Measurements from ENCODE around the gene CFAP53. TPM values are rescaled to one million over a fixed set of nuclear protein-coding genes. Genes with fewer than 3 reads are reported as not detected.
A peak's percentile ranks its signal among the peaks of the same experiment; 100 is the strongest.

Gene CFAP53
- total RNA-seq, 4 donors from 2014 or later: 0.40 TPM; not detected in 3

DNA sequence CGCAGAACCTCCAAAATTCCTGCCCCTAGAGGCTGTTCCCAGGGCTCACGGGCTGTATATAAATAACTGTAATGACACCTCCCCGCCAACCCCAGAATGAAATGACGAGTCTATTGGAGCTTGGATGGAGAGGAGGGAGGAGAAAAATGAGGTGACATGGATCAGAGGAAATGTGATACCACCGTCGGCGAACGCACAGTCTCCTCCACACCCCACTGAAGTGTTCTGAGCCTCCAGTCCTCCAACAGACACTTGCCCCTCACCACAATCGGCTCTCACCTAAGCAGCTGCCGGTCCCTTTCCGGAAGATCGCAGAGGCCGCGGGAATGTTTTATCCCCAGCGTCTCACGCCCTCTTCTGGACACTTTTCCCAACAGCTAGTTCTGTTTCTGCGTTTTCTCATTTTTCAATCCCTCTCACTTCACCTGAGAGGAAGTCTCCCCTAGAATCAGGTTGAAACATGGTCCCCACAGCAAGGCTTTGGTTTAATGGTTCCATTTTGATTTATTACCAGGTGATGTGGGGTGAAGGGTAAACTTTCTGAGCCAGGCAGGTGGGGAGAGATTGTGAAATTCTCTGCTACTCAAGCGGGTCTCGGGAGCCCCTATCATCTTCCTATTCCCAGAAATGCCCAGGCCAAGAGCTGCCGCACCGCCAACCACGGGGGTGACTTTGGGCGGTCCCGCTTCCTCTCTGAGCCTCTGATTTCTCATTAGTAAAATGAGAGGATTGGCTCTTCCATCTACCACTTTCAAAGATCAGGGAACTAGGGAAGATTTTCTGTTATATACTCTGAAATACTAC is 62.3 kb downstream of the CFAP53 start:
- Histone ChIP-seq H3K27me3 (peaks cover 0 to 13% (median 1%) of the 10 kb centered on the region in 4 donors), H3K4me3 (no peak overlapping the region), H3K9me3 (peaks cover 0 to 6% (median 0%) of the 10 kb centered on the region in 4 donors), H3K4me1 (peaks cover 0 to 32% (median 22%) of the 10 kb centered on the region in 4 donors), H3K27ac (replicated peaks in 1 of 4) (no peak overlapping the region), H3K36me3 (no peaks in the 10 kb centered on the region)
- intact Hi-C loops (cut with DNase I): loop anchor here (1.0 to 10.0 kb wide), 3 partner anchors 151 to 260 kb away; no protein-coding TSS in a partner anchor
- no peak for TF ChIP-seq EP300 (IDR thresholded peaks at IDR 0.05)
- TF ChIP-seq CTCF (IDR thresholded peaks at IDR 0.05): peak; percentile 57 to 70 (median 59)
- 26% methylated on average over 24 of the region's 24 CpGs for WGBS
- no peak for DNase-seq (ENCODE audit: extremely low spot score)

- Histone ChIP-seq H3K27ac (replicated peaks in 1 of 4) (no peak overlapping the region), H3K4me1 (peaks cover 0 to 32% (median 22%) of the 10 kb centered on the region in 4 donors), H3K27me3 (peaks cover 0 to 29% (median 8%) of the 10 kb centered on the region in 4 donors), H3K4me3 (no peak overlapping the region), H3K36me3 (no peaks in the 10 kb centered on the region), H3K9me3 (peaks cover 0 to 6% (median 0%) of the 10 kb centered on the region in 4 donors)
- TF ChIP-seq POLR2A (IDR thresholded peaks at IDR 0.05; ENCODE audit: low read depth) (no peak), POLR2AphosphoS5 (IDR thresholded peaks at IDR 0.05) (no peak), EP300 (IDR thresholded peaks at IDR 0.05) (no peak), CTCF (IDR thresholded peaks at IDR 0.05) (no peak)
- WGBS: 31% methylated on average over 1 of the region's 1 CpG
- DNase-seq (ENCODE audit: extremely low spot score): no peak
- intact Hi-C loops (cut with DNase I): loop anchor here (10.0 kb wide), 1 partner anchor 153 kb away; no protein-coding TSS in a partner anchor
Observed at GRCh38 chr18:50201476-50202018, 64.7 kb downstream of the CFAP53 start.

GRCh38 chr18:50199921-50200320 is 66.4 kb downstream of the CFAP53 start:
- Histone ChIP-seq H3K27ac (replicated peaks in 1 of 4) (no peak overlapping the region), H3K4me1 (peaks cover 4 to 39% (median 30%) of the 10 kb centered on the region in 4 donors), H3K36me3 (no peaks in the 10 kb centered on the region), H3K4me3 (no peak overlapping the region), H3K9me3 (peaks cover 0 to 6% (median 0%) of the 10 kb centered on the region in 4 donors), H3K27me3 (peaks cover under 1 to 46% (median 19%) of the 10 kb centered on the region in 4 donors)
- no peak for DNase-seq (ENCODE audit: extremely low spot score)
- TF ChIP-seq POLR2A (IDR thresholded peaks at IDR 0.05; ENCODE audit: low read depth) (no peak), POLR2AphosphoS5 (IDR thresholded peaks at IDR 0.05) (no peak), EP300 (IDR thresholded peaks at IDR 0.05) (no peak), CTCF (IDR thresholded peaks at IDR 0.05) (no peak)
- intact Hi-C loops (cut with DNase I): loop anchor here (10.0 kb wide), 1 partner anchor 155 kb away; no protein-coding TSS in a partner anchor
- 64% methylated on average over 1 of the region's 1 CpG for WGBS

GRCh38 chr18:50199346-50199855 is 66.9 kb downstream of the CFAP53 start:
- 70% methylated on average over 5 of the region's 5 CpGs for WGBS
- DNase-seq (ENCODE audit: extremely low spot score): no peak
- intact Hi-C loops (cut with DNase I): no loop called here
- no peak for TF ChIP-seq EP300 (IDR thresholded peaks at IDR 0.05)
- Histone ChIP-seq H3K9me3 (peaks cover 0 to 6% (median 0%) of the 10 kb centered on the region in 4 donors), H3K36me3 (no peaks in the 10 kb centered on the region), H3K27me3 (peaks cover 5 to 51% (median 24%) of the 10 kb centered on the region in 4 donors), H3K27ac (replicated peaks in 1 of 4) (no peak overlapping the region), H3K4me3 (no peak overlapping the region), H3K4me1 (peaks cover 6 to 45% (median 34%) of the 10 kb centered on the region in 4 donors)

GRCh38 chr18:50196261-50196660 is 70.0 kb downstream of the CFAP53 start:
- no peak for TF ChIP-seq POLR2A (IDR thresholded peaks at IDR 0.05; ENCODE audit: low read depth)
- no peak for TF ChIP-seq CTCF (IDR thresholded peaks at IDR 0.05)
- TF ChIP-seq EP300 (IDR thresholded peaks at IDR 0.05): no peak
- TF ChIP-seq POLR2AphosphoS5 (IDR thresholded peaks at IDR 0.05): no peak
- Histone ChIP-seq H3K27ac (replicated peaks in 1 of 4) (no peak overlapping the region), H3K4me1 (peaks cover 15 to 31% (median 27%) of the 10 kb centered on the region in 4 donors), H3K9me3 (peaks cover 0 to 6% (median 0%) of the 10 kb centered on the region in 4 donors), H3K4me3 (no peak overlapping the region), H3K36me3 (no peaks in the 10 kb centered on the region), H3K27me3 (peaks cover 7 to 80% (median 34%) of the 10 kb centered on the region in 4 donors)
- no peak for DNase-seq (ENCODE audit: extremely low spot score)
- WGBS: 97% methylated on average over 3 of the region's 3 CpGs
- intact Hi-C loops (cut with DNase I): no loop called here
